ENCODE results near the gene AMN1.
A peak's percentile ranks its signal among the peaks of the same experiment; 100 is the strongest.

- TF ChIP-seq CTCF (conservative IDR thresholded peaks at IDR 0.05; ENCODE audit: low read depth, low read length) (peak; percentile 15; the same call in 1 of the 2 replicates), MXI1 (IDR thresholded peaks at IDR 0.05; ENCODE audit: borderline replicate concordance, low read depth, low read length) (no peak), POLR2A (IDR thresholded peaks at IDR 0.05; ENCODE audit: low read depth, low read length) (peak; percentile 71), BHLHE40 (IDR thresholded peaks at IDR 0.05; ENCODE audit: low read depth, low read length) (no peak), CEBPB (IDR thresholded peaks at IDR 0.05; ENCODE audit: low read depth, low read length) (no peak), SMC3 (IDR thresholded peaks at IDR 0.05; ENCODE audit: low read depth, low read length) (no peak), RCOR1 (IDR thresholded peaks at IDR 0.05; ENCODE audit: insufficient replicate concordance, low read length) (no peak), RAD21 (IDR thresholded peaks at IDR 0.05; ENCODE audit: low read length) (no peak)
Observed at GRCh38 chr12:31728917-31729640, at the start of gene AMN1.
